Stimulated activated CD4-positive, alpha-beta T cell treated with anti-CD3 and anti-CD28 coated beads, Interleukin-4, amount 100 ng/mL, for 24 hours (primary cell): ENCODE data around the gene COL9A3.

Experiments
- DNase-seq: peaks from one replicate; pipeline ENCODE4 v3.0.0-alpha.2; 2020

COL9A3 gene

DNA sequence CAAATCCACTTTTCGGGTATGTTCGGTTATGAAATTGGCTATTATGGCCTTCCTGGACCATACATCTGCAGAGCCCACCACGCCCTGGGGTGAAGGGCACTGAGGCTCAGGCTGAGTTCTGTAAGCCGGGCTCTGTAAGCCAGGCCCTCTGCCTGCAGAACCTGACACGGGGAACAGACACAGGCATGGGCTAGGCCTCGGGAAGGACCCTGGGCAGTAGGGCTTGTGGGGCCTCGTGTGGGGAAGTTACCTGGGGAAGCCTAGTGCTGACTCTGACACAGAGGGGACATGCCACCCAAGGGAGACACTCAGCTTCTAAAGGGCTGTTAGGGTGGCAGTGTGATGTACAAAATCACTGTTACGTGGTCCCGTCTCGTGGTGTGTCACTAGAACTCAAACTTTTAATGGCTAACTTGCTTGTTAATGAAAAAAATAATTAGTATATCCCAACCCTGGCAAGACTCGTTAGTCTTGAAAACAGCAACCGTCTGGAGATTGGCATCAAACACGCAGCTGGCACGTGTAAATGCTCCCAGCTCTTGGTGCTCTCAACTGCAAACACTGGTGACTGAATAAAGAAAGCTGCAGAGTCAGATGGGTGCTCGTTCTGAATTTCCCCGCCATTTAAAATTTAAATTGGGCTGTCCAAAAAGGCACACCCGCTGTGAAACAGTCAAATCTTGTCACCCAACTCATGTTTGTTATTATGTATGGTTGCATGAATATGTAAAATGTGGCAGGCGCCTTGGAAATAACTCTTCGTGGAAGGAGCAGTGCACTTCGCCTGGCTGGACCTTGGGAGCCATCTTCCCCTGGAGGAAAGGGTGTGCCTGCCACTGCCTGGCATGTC lies 68.4 kb downstream of the COL9A3 start:
- DNase-seq = no peak

- DNase-seq = no peak
Observed at GRCh38 chr20:62885896-62886708, 69.3 kb downstream of the COL9A3 start.

GRCh38 chr20:62886709-62887058 lies 69.8 kb downstream of the COL9A3 start:
- no peak for DNase-seq

DNA sequence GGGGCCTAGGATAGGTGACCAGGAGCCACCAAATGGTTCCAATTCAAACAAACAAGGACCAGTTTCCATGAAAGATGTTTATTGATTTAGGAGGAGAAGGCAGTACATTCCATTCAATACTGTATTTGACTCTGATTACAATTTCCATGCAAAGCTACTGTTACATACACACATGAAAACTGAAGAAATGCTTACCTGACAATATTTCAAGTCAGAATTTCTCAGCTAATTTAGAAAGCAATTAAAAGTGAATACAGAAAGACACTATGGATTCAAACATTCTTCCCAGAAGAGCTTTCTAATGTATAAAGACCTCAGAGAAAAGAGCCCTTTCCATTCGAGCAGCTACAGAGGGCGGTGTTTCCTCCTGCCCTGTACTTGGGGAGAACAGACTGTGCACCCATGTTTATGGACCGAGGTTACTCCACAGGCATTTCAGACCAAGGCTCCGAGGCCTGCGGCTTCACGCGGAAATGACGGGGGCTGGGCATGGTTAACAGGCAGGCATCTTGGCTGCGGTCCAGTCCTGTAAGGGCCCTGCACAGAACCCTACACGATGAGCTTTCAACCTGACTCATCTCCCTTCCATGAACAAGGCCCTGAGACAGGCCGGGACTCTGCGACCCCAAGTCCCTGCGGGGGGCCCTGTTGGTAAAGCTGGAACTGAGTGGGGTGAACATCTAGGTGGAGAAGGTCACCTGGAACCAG lies 70.5 kb downstream of the COL9A3 start:
- no peak for DNase-seq

- no peak for DNase-seq
Observed at GRCh38 chr20:62887860-62888239, 71.0 kb downstream of the COL9A3 start.

- no peak for DNase-seq
Observed at GRCh38 chr20:62888406-62888805, 71.6 kb downstream of the COL9A3 start.

DNA sequence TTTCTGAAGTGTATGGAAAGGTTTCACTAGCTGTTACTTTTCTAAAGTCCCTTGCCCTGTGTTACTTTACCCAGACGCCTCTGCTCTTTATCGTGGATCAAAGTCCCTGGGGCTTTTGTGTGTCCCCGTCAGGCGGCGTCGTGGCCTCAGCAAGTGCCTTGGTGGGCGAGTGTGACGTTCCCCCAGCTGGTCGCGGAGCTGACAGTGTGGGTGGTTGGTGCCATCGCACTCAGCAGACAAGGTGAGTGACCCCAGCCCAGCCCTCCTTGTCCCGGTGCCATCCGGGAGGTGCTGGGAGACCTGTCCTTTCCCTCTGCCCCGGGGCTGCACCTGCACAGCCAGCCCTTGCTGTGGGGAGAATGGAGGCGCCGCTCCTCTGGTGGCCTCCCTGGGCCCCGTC lies 72.1 kb downstream of the COL9A3 start:
- DNase-seq = no peak

DNA sequence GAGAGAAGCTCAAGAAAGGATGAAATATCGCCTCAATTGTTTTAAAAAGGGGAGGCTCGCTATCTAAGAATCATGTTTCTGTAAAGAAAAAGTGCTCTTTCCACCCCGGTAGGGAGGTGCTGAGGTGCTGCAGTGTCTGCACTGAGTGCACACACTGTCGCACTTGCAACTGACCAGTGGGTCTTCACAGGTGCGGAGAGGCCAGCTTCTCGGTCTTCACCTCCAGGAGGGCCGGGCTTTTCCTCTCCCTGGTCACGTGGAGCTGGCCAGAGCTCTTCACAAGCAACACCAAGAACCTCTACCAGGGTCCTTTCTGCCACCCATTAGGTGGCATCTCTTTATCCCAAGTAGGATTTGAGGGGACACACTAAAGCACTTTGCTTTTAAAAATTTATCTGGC lies 72.6 kb downstream of the COL9A3 start:
- DNase-seq = no peak

- DNase-seq = no peak
Observed at GRCh38 chr20:62889871-62890270, 73.0 kb downstream of the COL9A3 start.

GRCh38 chr20:62890444-62890843 lies 73.6 kb downstream of the COL9A3 start:
- no peak for DNase-seq
